Upper lobe of left lung (tissue), 6 donors: ENCODE data around the gene RBM33. TPM values are rescaled to one million over a fixed set of nuclear protein-coding genes. Genes with fewer than 3 reads are reported as not detected.

ENCODE experiments used
- ATAC-seq, 2 donors: fragments of 200-7000 bp; cut with Tn5 transposase; one replicate each; pipeline ENCODE4 v1.9.1; 2022; ENCODE audit warnings: mild to moderate bottlenecking in 2 of 2, moderate library complexity in 2 of 2; ENCODE audit not compliant: low FRiP score in 2 of 2
- DNase-seq, 2 donors: peaks; one replicate each; pipeline ENCODE4 v3.0.0-alpha.2; 2019 to 2020
- H3K27ac ChIP-seq, 4 donors: fragments of 200-600 bp; sonication (generic); one replicate each; pipeline ENCODE4 v1.5.1; 2016 to 2019
- H3K27me3 ChIP-seq, 4 donors: fragments of 200-600 bp; sonication (generic); one replicate each; pipeline ENCODE4 v1.5.1; 2017 to 2019
- H3K36me3 ChIP-seq, 4 donors: fragments of 200-600 bp; sonication (generic); one replicate each; pipeline ENCODE4 v1.5.1; 2016 to 2019
- H3K4me1 ChIP-seq, 4 donors: fragments of 200-600 bp; sonication (generic); one replicate each; pipeline ENCODE4 v1.5.1; 2018 to 2019
- H3K4me3 ChIP-seq, 4 donors: fragments of 200-600 bp; sonication (generic); one replicate each; pipeline ENCODE4 v1.5.1; 2017 to 2019; ENCODE audit warnings: mild to moderate bottlenecking in 2 of 4, moderate library complexity in 1 of 4
- H3K9me3 ChIP-seq, 4 donors: fragments of 200-600 bp; sonication (generic); one replicate each; pipeline ENCODE4 v1.5.1; 2018 to 2019
- CTCF ChIP-seq, 6 experiments: fragments of 450-650 bp in 4 of 6; fragments of 200-600 bp in 2 of 6; sonication (generic) in 2 of 6; IDR thresholded peaks; one replicate each; pipeline ENCODE4 v1.5.1; 2016 to 2019; ENCODE audit warnings: antibody characterized with exemption in 6 of 6
- EP300 ChIP-seq, 4 donors: sonication (generic); formaldehyde crosslinking; IDR thresholded peaks; one replicate each; pipeline ENCODE4 v1.5.1; 2017; ENCODE audit warnings: antibody characterized with exemption in 4 of 4, control low read depth in 2 of 4
- POLR2A ChIP-seq, 4 donors: fragments of 450-650 bp; IDR thresholded peaks; one replicate each; pipeline ENCODE4 v1.5.1; 2016 to 2017; ENCODE audit warnings: antibody characterized with exemption in 4 of 4, mild to moderate bottlenecking in 2 of 4
- POLR2AphosphoS5 ChIP-seq, 2 donors: sonication (generic); formaldehyde crosslinking; IDR thresholded peaks; one replicate each; pipeline ENCODE4 v1.5.1; 2017; ENCODE audit warnings: antibody characterized with exemption in 2 of 2
- WGBS, 2 donors: methylation state at CpG; one replicate each; pipeline ENCODE4 v1.1.5; 2017 to 2018; 5-methylcytosine and 5-hydroxymethylcytosine counted together
- total RNA-seq, 6 donors: library from RNA; depleted of rRNA in 4 of 6; stranded (reverse); fragments of >200 nt in 4 of 6; gene quantifications; one replicate each; pipeline versions ENCODE4 v1.1.0 to v1.2.1, GENCODE V29; 2016 to 2021
- donor health status: DM: no; HTN: no; CAD: no; lungs with moderate emphysema.
- donor health status: DM: no; HTN: yes; CAD: no; lungs with severe emphysema.

The RBM33 gene
- total RNA-seq, 6 donors from 2014 or later = 40.6 to 179 (median 76.4) TPM

GRCh38 chr7:155773531-155773930 is 129.1 kb downstream of the RBM33 start:
- Histone ChIP-seq H3K9me3 (no peaks in the 10 kb centered on the region), H3K36me3 (peaks cover 23 to 87% (median 62%) of the 10 kb centered on the region in 4 donors), H3K27ac (no peak overlapping the region), H3K4me3 (no peak overlapping the region), H3K27me3 (no peaks in the 10 kb centered on the region), H3K4me1 (no peaks in the 10 kb centered on the region)
- no peak for TF ChIP-seq POLR2A (IDR thresholded peaks at IDR 0.05)
- TF ChIP-seq POLR2AphosphoS5 (IDR thresholded peaks at IDR 0.05) = no peak
- no peak for TF ChIP-seq CTCF (IDR thresholded peaks at IDR 0.05)
- no peak for TF ChIP-seq EP300 (IDR thresholded peaks at IDR 0.05)
- ATAC-seq (no peak), DNase-seq (no peak)
- 94 to 98% methylated on average over 4 of the region's 4 CpGs for WGBS, 2 donors

- no peaks in the 10 kb centered on the region for H3K27me3 ChIP-seq
- no peaks in the 10 kb centered on the region for H3K4me1 ChIP-seq
- H3K36me3 ChIP-seq = peaks cover 11 to 86% (median 54%) of the 10 kb centered on the region in 4 donors
- no peaks in the 10 kb centered on the region for H3K9me3 ChIP-seq
- no peak for DNase-seq
- 90 to 95% methylated on average over 14 of the region's 14 CpGs for WGBS, 2 donors
- ATAC-seq = no peak
- H3K4me3 ChIP-seq = no peak overlapping the region
- no peak overlapping the region for H3K27ac ChIP-seq
- TF ChIP-seq CTCF (IDR thresholded peaks at IDR 0.05) = no peak
- TF ChIP-seq POLR2AphosphoS5 (IDR thresholded peaks at IDR 0.05) = no peak
- no peak for TF ChIP-seq EP300 (IDR thresholded peaks at IDR 0.05)
- no peak for TF ChIP-seq POLR2A (IDR thresholded peaks at IDR 0.05)
These were observed 130.5 kb downstream of the RBM33 start for GRCh38 chr7:155774947-155775346.

- H3K27me3 ChIP-seq = no peaks in the 10 kb centered on the region
- 88 to 91% methylated on average over 7 of the region's 7 CpGs for WGBS, 2 donors
- H3K4me1 ChIP-seq = no peaks in the 10 kb centered on the region
- H3K27ac ChIP-seq = no peak overlapping the region
- peaks cover 11 to 86% (median 48%) of the 10 kb centered on the region in 4 donors for H3K36me3 ChIP-seq
- H3K9me3 ChIP-seq = no peaks in the 10 kb centered on the region
- DNase-seq (no peak), ATAC-seq (no peak)
- no peak overlapping the region for H3K4me3 ChIP-seq
- no peak for TF ChIP-seq POLR2AphosphoS5 (IDR thresholded peaks at IDR 0.05)
- TF ChIP-seq CTCF (IDR thresholded peaks at IDR 0.05) = no peak
- no peak for TF ChIP-seq POLR2A (IDR thresholded peaks at IDR 0.05)
- no peak for TF ChIP-seq EP300 (IDR thresholded peaks at IDR 0.05)
These were observed 131.2 kb downstream of the RBM33 start for GRCh38 chr7:155775691-155776090.

GRCh38 chr7:155776606-155777005 is 132.1 kb downstream of the RBM33 start:
- ATAC-seq (no peak), DNase-seq (no peak)
- H3K36me3 ChIP-seq = peaks cover 14 to 88% (median 48%) of the 10 kb centered on the region in 4 donors
- no peaks in the 10 kb centered on the region for H3K9me3 ChIP-seq
- H3K4me1 ChIP-seq = no peaks in the 10 kb centered on the region
- no peak overlapping the region for H3K4me3 ChIP-seq
- no peak for TF ChIP-seq EP300 (IDR thresholded peaks at IDR 0.05)
- TF ChIP-seq POLR2AphosphoS5 (IDR thresholded peaks at IDR 0.05) = no peak
- no peak for TF ChIP-seq POLR2A (IDR thresholded peaks at IDR 0.05)
- TF ChIP-seq CTCF (IDR thresholded peaks at IDR 0.05) = no peak
- 85 to 92% methylated on average over 6 to 8 of the region's 8 CpGs for WGBS, 2 donors
- H3K27me3 ChIP-seq = no peaks in the 10 kb centered on the region
- H3K27ac ChIP-seq = no peak overlapping the region

GRCh38 chr7:155778349-155778748 is 133.9 kb downstream of the RBM33 start:
- no peak for ATAC-seq
- Histone ChIP-seq H3K4me3 (no peak overlapping the region), H3K27ac (no peak overlapping the region), H3K4me1 (no peaks in the 10 kb centered on the region), H3K27me3 (no peaks in the 10 kb centered on the region), H3K36me3 (peaks cover 14 to 86% (median 52%) of the 10 kb centered on the region in 4 donors), H3K9me3 (no peaks in the 10 kb centered on the region)
- TF ChIP-seq CTCF (IDR thresholded peaks at IDR 0.05) = no peak
- no peak for TF ChIP-seq POLR2AphosphoS5 (IDR thresholded peaks at IDR 0.05)
- no peak for TF ChIP-seq POLR2A (IDR thresholded peaks at IDR 0.05)
- no peak for TF ChIP-seq EP300 (IDR thresholded peaks at IDR 0.05)
- WGBS, 2 donors = 75 to 82% methylated on average over 6 of the region's 6 CpGs
- DNase-seq = no peak
